ENCODE results near the gene TSPEAR. TPM values are rescaled to one million over a fixed set of nuclear protein-coding genes. Genes with fewer than 3 reads are reported as not detected.
"Not testable (repeated sequence)": the region's sequence is repeated elsewhere in the genome, so short reads cannot be mapped to it uniquely, and the experiment has no call there.

Gene TSPEAR
- total RNA-seq, 1 experiment from 2014 or later = not detected

DNA sequence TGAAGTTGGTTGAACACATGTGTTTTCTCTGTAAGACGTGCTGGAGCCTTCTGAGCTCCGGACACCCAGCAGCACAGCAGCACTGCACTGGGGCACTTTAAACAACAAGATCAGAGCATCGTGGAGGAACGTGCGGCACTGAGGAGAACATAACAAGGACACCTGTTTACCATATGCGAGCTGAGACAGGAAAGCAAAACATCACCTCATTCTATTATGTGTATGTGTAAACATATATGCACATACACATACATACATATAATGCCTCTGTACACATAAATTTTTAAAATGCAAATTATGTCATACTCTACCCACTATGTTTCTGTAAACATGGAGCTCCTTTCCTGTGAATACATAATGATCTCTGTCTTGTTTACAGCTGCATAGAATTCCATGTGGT, 115.8 kb downstream of the TSPEAR start:
- no peaks in the 10 kb centered on the region for H3K79me2 ChIP-seq (ENCODE audit: low read length)
- no peaks in the 10 kb centered on the region for H3K9me2 ChIP-seq (replicated peaks; ENCODE audit: insufficient read depth, low read length)
- H3K9ac ChIP-seq (ENCODE audit: low read length) = no peak overlapping the region
- no peak overlapping the region for H3K4me2 ChIP-seq (ENCODE audit: low read depth, low read length, poor library complexity, severe bottlenecking)
- no peaks in the 10 kb centered on the region for H3K36me3 ChIP-seq (ENCODE audit: insufficient read depth, low read length)
- DNase-seq = no peak
- no peaks in the 10 kb centered on the region for H3K27me3 ChIP-seq (ENCODE audit: low read length)
- H3K4me3 ChIP-seq (ENCODE audit: low read length) = no peak overlapping the region
- H2AFZ ChIP-seq (ENCODE audit: low read length) = no peak overlapping the region
- no peak overlapping the region for H3K27ac ChIP-seq (ENCODE audit: low read length)
- no peaks in the 10 kb centered on the region for H4K20me1 ChIP-seq (ENCODE audit: insufficient read depth, low read depth, low read length)
- H3K4me1 ChIP-seq (ENCODE audit: low read length) = no peaks in the 10 kb centered on the region
- H3K9me3 ChIP-seq (ENCODE audit: low read length) = no peaks in the 10 kb centered on the region

DNA sequence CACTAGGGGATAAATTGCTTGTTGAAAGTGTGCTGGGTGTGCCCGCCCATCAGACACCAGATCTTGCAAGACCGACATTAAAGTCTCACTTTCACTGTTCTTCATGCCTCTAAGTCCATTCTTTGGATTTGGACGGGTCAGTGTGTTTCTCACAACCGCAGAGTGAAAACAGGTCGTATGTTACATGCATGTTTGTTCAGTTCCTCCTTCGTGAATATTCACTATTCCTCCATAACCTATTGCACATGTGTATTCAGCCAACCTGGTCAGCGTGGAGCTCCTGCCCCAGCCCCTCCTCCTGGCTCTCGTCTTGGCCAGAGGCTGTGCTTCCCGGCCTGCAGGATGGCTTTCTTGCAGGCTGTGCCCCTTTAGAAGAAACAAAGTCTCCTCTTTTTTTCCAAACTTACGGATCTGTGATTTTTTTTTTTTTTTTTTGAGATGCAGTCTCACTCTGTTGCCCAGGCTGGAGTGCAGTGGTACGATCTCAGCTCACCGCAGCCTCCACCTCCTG, 116.9 kb downstream of the TSPEAR start:
- Histone ChIP-seq H3K4me3 (ENCODE audit: low read length) (no peak overlapping the region), H4K20me1 (ENCODE audit: insufficient read depth, low read depth, low read length) (no peaks in the 10 kb centered on the region), H2AFZ (ENCODE audit: low read length) (no peak overlapping the region), H3K36me3 (ENCODE audit: insufficient read depth, low read length) (no peaks in the 10 kb centered on the region), H3K9me2 (replicated peaks; ENCODE audit: insufficient read depth, low read length) (no peaks in the 10 kb centered on the region), H3K27ac (ENCODE audit: low read length) (no peak overlapping the region), H3K4me2 (ENCODE audit: low read depth, low read length, poor library complexity, severe bottlenecking) (no peak overlapping the region), H3K9ac (ENCODE audit: low read length) (no peak overlapping the region), H3K79me2 (ENCODE audit: low read length) (no peaks in the 10 kb centered on the region), H3K27me3 (ENCODE audit: low read length) (no peaks in the 10 kb centered on the region), H3K4me1 (ENCODE audit: low read length) (no peaks in the 10 kb centered on the region), H3K9me3 (ENCODE audit: low read length) (no peaks in the 10 kb centered on the region)
- no peak for DNase-seq

DNA sequence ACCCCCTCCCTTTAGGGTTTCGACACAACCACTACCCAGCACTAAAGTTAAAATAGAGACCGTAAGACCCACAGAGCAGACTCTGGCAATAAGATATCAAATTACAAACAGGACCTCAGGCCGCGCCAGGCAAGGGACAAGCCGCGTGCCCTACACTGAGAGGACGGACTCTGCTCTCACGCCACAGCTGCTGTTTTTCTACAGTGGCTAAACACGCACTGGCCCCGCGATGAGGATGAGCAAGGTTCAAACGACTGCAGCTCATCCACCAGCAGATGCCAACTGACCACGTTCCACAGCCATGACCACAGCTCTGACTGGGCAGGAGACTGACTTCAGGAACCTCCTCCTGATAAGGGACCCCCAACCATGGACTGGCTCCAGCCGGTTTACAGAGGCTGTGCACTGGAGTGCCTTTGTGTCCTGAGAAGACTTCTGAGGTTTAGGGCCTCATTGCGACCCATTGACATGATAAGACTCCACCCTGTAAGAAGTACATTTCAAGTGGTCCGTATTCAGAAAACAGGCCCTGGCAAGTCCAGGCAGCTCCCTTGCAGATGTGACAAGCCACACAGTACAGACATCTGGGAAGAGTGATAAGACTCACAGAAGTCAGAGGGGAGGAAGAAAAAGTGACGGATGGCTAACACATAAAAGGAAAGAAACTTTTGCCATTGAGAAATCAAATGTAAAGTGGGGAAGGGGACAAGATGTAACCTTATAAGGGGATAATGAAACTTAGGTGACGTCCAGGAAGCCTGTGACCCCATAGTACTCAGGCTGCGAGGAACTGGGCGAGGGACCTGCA, 117.6 kb downstream of the TSPEAR start:
- no peak overlapping the region for H3K4me3 ChIP-seq (ENCODE audit: low read length)
- no peaks in the 10 kb centered on the region for H3K9me2 ChIP-seq (replicated peaks; ENCODE audit: insufficient read depth, low read length)
- no peak overlapping the region for H3K4me2 ChIP-seq (ENCODE audit: low read depth, low read length, poor library complexity, severe bottlenecking)
- H3K27me3 ChIP-seq (ENCODE audit: low read length) = no peaks in the 10 kb centered on the region
- no peak overlapping the region for H3K9ac ChIP-seq (ENCODE audit: low read length)
- no peak overlapping the region for H3K27ac ChIP-seq (ENCODE audit: low read length)
- no peaks in the 10 kb centered on the region for H3K36me3 ChIP-seq (ENCODE audit: insufficient read depth, low read length)
- DNase-seq = no peak
- no peaks in the 10 kb centered on the region for H3K79me2 ChIP-seq (ENCODE audit: low read length)
- H3K4me1 ChIP-seq (ENCODE audit: low read length) = no peaks in the 10 kb centered on the region
- no peaks in the 10 kb centered on the region for H4K20me1 ChIP-seq (ENCODE audit: insufficient read depth, low read depth, low read length)
- H3K9me3 ChIP-seq (ENCODE audit: low read length) = no peaks in the 10 kb centered on the region
- no peak overlapping the region for H2AFZ ChIP-seq (ENCODE audit: low read length)

DNA sequence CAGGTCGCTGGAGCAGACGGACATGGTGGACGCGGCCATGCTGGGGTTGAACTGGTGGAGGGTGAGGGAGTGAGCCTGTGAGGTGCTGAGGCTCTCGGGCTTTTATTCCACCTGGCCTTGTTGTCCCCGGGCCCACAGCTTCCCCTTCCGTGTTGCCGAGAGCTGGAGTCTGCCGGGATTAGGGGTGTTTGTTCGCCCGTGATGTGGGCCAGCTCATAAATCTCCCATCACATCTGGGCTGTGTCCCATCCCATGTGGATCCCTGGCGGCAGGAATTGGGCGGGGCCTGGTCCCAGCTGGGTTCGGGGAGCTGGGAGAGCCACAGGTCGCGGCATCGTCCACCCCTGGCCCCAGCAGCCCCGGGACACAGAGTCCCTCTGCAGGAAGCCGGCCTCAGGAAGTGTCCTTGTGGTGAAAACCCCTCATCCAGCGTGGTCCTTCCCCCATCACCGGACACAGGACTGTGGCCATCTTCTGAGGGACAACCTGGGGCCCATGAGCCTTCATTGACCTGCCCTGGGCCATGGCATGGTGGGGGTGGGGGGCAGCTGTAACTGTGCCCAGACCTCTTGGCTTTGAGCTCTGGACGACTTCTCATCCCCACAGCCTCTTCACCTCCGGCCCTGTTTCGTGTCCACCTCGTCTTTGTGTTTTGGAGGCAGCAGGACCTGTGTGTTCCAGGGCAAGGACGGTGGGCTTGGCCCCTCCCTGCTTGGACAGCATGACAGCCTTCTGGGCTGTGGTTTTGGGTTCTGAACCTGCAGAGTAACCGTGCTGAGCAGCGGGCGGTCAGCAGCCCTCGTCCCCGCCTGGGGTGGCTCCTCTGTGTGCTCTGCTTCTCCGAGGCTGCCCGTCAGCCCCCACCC, 118.7 kb downstream of the TSPEAR start, which contains the start of gene KRTAP10-6:
Gene KRTAP10-6, minus strand, starts transcription at position 60 of the 866 bp plus-strand sequence. Its CDS starts 21 bp downstream, at position 39.
- Histone ChIP-seq H4K20me1 (ENCODE audit: insufficient read depth, low read depth, low read length) (no peaks in the 10 kb centered on the region), H3K4me1 (ENCODE audit: low read length) (no peaks in the 10 kb centered on the region), H3K9me2 (replicated peaks; ENCODE audit: insufficient read depth, low read length) (no peaks in the 10 kb centered on the region), H2AFZ (ENCODE audit: low read length) (no peak within 1 kb of the TSS), H3K9ac (ENCODE audit: low read length) (no peak within 1 kb of the TSS), H3K4me2 (ENCODE audit: low read depth, low read length, poor library complexity, severe bottlenecking) (no peak within 1 kb of the TSS), H3K9me3 (ENCODE audit: low read length) (no peaks in the 10 kb centered on the region), H3K27me3 (ENCODE audit: low read length) (no peaks in the 10 kb centered on the region), H3K27ac (ENCODE audit: low read length) (no peak within 1 kb of the TSS), H3K79me2 (ENCODE audit: low read length) (no peaks in the 10 kb centered on the region), H3K36me3 (ENCODE audit: insufficient read depth, low read length) (no peaks in the 10 kb centered on the region), H3K4me3 (ENCODE audit: low read length) (no peak within 1 kb of the TSS)
- no peak for DNase-seq

DNA sequence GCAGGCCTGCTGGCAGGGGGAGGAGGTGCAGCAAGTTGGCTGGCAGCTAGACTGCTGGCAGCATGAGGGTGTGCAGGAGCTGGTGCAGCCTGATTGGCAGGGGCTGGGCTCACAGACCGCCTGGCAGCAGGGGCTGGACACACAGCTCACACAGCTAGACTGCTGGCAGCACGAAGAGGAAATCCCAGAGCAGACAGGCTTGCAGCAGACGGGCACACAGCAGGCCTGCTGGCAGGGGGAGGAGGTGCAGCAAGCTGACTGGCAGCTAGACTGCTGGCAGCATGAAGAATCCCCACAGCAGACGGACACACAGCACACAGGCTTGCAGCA, 119.6 kb downstream of the TSPEAR start:
- H3K4me1 ChIP-seq (ENCODE audit: low read length); H3K79me2 ChIP-seq (ENCODE audit: low read length); H3K36me3 ChIP-seq (ENCODE audit: insufficient read depth, low read length); H2AFZ ChIP-seq (ENCODE audit: low read length); H3K27ac ChIP-seq (ENCODE audit: low read length); H3K27me3 ChIP-seq (ENCODE audit: low read length); H3K9me2 ChIP-seq (replicated peaks; ENCODE audit: insufficient read depth, low read length); H3K4me2 ChIP-seq (ENCODE audit: low read depth, low read length, poor library complexity, severe bottlenecking); H4K20me1 ChIP-seq (ENCODE audit: insufficient read depth, low read depth, low read length); H3K9ac ChIP-seq (ENCODE audit: low read length); H3K9me3 ChIP-seq (ENCODE audit: low read length); DNase-seq; H3K4me3 ChIP-seq (ENCODE audit: low read length): not testable (repeated sequence)

DNA sequence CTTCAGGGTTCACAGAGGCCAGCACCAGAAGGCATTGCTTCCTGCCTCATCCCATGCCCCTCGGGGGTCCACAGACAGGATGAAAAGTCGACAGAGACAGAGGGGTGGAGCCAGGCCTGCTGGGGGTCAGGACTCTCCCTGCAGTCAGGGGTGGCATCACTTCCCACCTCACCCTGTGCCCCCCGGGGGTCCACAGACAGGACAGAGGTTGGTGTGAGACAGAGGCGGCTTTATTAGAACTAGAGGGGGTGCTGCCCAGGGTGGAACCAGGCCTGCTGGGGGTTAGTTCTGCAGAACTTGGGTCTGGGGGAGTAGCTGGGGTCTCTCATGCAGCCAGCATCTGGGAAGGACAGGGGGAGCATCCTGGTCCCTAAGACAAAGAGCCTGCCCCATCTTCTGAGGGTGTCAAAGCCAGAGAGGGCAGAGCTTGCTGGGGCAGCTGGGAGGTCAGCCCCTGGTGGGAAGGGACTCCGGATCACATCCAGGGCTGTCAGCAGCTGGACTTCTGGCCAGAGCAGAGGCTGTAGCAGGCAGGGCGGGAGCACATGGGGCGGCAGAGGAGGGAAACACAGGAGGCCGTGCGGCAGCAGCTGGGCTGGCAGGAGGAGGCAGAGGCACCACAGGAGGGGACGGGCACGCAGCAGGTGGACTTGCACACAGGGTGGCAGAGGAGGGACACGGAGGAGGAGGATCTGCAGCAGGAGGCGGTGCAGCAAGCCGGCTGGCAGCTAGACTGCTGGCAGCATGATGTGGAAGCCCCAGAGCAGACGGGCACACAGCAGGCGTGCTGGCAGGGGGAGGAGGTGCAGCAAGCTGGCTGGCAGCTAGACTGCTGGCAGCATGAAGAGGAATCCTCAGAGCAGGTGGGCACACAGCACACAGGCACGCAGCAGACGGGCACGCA, 120.2 kb downstream of the TSPEAR start:
- H3K27me3 ChIP-seq (ENCODE audit: low read length); H3K9me3 ChIP-seq (ENCODE audit: low read length); H3K4me2 ChIP-seq (ENCODE audit: low read depth, low read length, poor library complexity, severe bottlenecking); H3K9ac ChIP-seq (ENCODE audit: low read length); H3K36me3 ChIP-seq (ENCODE audit: insufficient read depth, low read length); H3K79me2 ChIP-seq (ENCODE audit: low read length); H3K4me3 ChIP-seq (ENCODE audit: low read length); H3K27ac ChIP-seq (ENCODE audit: low read length); H4K20me1 ChIP-seq (ENCODE audit: insufficient read depth, low read depth, low read length); H3K9me2 ChIP-seq (replicated peaks; ENCODE audit: insufficient read depth, low read length); H3K4me1 ChIP-seq (ENCODE audit: low read length); H2AFZ ChIP-seq (ENCODE audit: low read length); DNase-seq: not testable (repeated sequence)

DNA sequence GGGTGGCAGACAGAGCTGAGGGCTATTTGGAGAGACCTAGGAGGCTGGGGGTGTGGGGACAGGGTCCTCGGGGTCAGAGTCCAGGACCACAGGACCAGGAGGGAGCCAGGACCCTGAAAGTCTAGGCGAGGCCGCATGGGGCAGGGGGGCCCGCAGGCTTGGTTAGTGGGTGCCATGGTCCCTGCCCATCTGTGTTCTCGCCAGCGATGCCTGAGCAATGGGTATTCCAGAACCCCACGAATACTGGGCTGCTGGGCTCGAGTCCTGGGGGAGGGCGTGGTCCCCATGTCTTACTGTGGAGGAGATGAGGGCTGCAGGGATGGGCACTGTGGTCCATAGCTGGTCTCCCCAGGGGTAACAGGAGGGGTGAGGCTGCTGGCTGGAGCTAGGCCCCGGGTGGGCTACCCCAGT, 121.1 kb downstream of the TSPEAR start:
- Histone ChIP-seq H3K9me2 (replicated peaks; ENCODE audit: insufficient read depth, low read length) (no peaks in the 10 kb centered on the region), H3K27me3 (ENCODE audit: low read length) (no peaks in the 10 kb centered on the region), H3K79me2 (ENCODE audit: low read length) (no peaks in the 10 kb centered on the region), H3K27ac (ENCODE audit: low read length) (no peak overlapping the region), H3K9me3 (ENCODE audit: low read length) (no peaks in the 10 kb centered on the region), H3K4me2 (ENCODE audit: low read depth, low read length, poor library complexity, severe bottlenecking) (no peak overlapping the region), H4K20me1 (ENCODE audit: insufficient read depth, low read depth, low read length) (no peaks in the 10 kb centered on the region), H3K9ac (ENCODE audit: low read length) (no peak overlapping the region), H2AFZ (ENCODE audit: low read length) (no peak overlapping the region), H3K4me1 (ENCODE audit: low read length) (no peaks in the 10 kb centered on the region), H3K36me3 (ENCODE audit: insufficient read depth, low read length) (no peaks in the 10 kb centered on the region), H3K4me3 (ENCODE audit: low read length) (no peak overlapping the region)
- DNase-seq = no peak
